ENCODE measurements around the gene CELA3B. TPM values are rescaled to one million over a fixed set of nuclear protein-coding genes. Genes with fewer than 3 reads are reported as not detected.

The CELA3B gene
- total and polyA plus RNA-seq, 2 of the 13 experiments (the other 11 are each of a cell fraction or from before 2014, with no cell fraction given): 0.34 TPM; not detected in 1

DNA sequence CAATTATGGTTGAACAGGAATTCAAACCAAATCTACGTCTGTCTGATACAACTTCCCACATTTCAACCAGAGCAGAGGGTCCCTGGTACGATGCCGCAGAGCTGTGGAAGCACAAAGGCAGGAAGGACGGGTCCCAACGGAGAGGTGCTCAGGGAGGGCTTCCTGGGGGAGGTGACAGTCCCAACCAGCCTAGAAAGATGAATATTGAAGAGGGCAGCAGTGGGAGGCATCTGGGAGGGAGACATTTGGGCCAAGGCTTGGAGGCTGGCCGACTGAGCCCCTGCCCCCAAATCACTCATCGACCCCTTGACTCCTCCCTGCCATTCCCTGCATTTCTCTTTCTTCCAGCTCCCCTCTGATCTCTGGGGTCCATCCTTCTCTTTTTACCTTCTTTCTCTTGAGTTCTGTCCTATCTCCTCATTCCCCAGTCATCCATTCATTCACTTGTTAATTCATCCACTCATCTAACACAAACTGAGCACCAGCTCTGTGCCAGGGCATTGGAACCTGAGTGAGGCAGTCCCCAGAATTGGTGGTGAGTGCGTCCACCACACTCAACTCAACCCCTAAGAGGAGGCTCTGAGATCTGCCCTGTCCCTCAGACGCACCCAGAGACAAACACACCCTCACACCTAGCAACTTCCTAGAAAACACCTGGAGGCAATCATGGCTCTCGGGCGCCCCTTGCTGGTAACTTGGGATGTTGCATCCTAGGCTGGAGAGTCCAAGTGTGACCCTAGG is 13.2 kb upstream of the CELA3B start (continued):
- TF ChIP-seq ZNF335 (CRISPR knock-in tag; IDR thresholded peaks at IDR 0.05) (no peak), SPEN (CRISPR knock-in tag; IDR thresholded peaks at IDR 0.05; ENCODE audit: low read depth) (no peak), THAP11 (CRISPR knock-in tag; IDR thresholded peaks at IDR 0.05) (peak; percentile 51), SALL2 (CRISPR knock-in tag; IDR thresholded peaks at IDR 0.05) (no peak), REXO4 (CRISPR knock-in tag; IDR thresholded peaks at IDR 0.05; ENCODE audit: borderline replicate concordance) (no peak), RBM22 (optimal IDR thresholded peaks at IDR 0.05; ENCODE audit: low read length) (no peak), CREM (IDR thresholded peaks at IDR 0.05) (no peak), CREM (CRISPR knock-in tag; IDR thresholded peaks at IDR 0.05) (no peak), ZNF781 (CRISPR knock-in tag; IDR thresholded peaks at IDR 0.05; ENCODE audit: borderline replicate concordance, not compliant biosample characterization) (no peak), ZNF747 (CRISPR knock-in tag; IDR thresholded peaks at IDR 0.05; ENCODE audit: borderline replicate concordance) (no peak), ZBTB7B (CRISPR knock-in tag; IDR thresholded peaks at IDR 0.05) (0 out of 2 replicates have a peak, but pooled peaks have one; percentile 28), ZNF17 (CRISPR knock-in tag; IDR thresholded peaks at IDR 0.05) (no peak), KDM2A (CRISPR knock-in tag; IDR thresholded peaks at IDR 0.05; ENCODE audit: borderline replicate concordance, low read depth) (peak; percentile 54; the same call in 1 of the 2 replicates), MYNN (CRISPR knock-in tag; IDR thresholded peaks at IDR 0.05; ENCODE audit: low read depth) (no peak), ZNF788 (CRISPR knock-in tag; IDR thresholded peaks at IDR 0.05; ENCODE audit: borderline replicate concordance) (no peak)
- TF ChIP-seq, protein P1, sequence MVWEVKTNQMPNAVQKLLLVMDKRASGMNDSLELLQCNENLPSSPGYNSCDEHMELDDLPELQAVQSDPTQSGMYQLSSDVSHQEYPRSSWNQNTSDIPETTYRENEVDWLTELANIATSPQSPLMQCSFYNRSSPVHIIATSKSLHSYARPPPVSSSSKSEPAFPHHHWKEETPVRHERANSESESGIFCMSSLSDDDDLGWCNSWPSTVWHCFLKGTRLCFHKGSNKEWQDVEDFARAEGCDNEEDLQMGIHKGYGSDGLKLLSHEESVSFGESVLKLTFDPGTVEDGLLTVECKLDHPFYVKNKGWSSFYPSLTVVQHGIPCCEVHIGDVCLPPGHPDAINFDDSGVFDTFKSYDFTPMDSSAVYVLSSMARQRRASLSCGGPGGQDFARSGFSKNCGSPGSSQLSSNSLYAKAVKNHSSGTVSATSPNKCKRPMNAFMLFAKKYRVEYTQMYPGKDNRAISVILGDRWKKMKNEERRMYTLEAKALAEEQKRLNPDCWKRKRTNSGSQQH (CRISPR knock-in tag; IDR thresholded peaks at IDR 0.05; ENCODE audit: low read depth): no peak
- TF ChIP-seq, protein P2, sequence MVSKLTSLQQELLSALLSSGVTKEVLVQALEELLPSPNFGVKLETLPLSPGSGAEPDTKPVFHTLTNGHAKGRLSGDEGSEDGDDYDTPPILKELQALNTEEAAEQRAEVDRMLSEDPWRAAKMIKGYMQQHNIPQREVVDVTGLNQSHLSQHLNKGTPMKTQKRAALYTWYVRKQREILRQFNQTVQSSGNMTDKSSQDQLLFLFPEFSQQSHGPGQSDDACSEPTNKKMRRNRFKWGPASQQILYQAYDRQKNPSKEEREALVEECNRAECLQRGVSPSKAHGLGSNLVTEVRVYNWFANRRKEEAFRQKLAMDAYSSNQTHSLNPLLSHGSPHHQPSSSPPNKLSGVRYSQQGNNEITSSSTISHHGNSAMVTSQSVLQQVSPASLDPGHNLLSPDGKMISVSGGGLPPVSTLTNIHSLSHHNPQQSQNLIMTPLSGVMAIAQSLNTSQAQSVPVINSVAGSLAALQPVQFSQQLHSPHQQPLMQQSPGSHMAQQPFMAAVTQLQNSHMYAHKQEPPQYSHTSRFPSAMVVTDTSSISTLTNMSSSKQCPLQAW (CRISPR knock-in tag; IDR thresholded peaks at IDR 0.05): no peak
- TF ChIP-seq, protein P3, sequence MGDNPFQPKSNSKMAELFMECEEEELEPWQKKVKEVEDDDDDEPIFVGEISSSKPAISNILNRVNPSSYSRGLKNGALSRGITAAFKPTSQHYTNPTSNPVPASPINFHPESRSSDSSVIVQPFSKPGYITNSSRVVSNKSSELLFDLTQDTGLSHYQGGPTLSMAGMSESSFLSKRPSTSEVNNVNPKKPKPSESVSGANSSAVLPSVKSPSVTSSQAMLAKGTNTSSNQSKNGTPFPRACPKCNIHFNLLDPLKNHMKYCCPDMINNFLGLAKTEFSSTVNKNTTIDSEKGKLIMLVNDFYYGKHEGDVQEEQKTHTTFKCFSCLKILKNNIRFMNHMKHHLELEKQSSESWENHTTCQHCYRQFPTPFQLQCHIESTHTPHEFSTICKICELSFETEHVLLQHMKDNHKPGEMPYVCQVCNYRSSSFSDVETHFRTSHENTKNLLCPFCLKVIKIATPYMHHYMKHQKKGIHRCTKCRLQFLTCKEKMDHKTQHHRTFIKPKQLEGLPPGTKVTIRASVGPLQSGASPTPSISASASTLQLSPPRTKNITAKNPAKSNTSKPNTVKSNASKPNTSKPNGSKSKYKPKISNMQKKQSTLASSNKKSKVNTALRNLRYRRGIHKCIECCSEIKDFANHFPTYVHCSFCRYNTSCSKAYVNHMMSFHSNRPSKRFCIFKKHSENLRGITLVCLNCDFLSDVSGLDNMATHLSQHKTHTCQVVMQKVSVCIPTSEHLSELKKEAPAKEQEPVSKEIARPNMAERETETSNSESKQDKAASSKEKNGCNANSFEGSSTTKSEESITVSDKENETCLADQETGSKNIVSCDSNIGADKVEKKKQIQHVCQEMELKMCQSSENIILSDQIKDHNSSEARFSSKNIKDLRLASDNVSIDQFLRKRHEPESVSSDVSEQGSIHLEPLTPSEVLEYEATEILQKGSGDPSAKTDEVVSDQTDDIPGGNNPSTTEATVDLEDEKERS (CRISPR knock-in tag; IDR thresholded peaks at IDR 0.05): no peak
- TF ChIP-seq, protein P4, sequence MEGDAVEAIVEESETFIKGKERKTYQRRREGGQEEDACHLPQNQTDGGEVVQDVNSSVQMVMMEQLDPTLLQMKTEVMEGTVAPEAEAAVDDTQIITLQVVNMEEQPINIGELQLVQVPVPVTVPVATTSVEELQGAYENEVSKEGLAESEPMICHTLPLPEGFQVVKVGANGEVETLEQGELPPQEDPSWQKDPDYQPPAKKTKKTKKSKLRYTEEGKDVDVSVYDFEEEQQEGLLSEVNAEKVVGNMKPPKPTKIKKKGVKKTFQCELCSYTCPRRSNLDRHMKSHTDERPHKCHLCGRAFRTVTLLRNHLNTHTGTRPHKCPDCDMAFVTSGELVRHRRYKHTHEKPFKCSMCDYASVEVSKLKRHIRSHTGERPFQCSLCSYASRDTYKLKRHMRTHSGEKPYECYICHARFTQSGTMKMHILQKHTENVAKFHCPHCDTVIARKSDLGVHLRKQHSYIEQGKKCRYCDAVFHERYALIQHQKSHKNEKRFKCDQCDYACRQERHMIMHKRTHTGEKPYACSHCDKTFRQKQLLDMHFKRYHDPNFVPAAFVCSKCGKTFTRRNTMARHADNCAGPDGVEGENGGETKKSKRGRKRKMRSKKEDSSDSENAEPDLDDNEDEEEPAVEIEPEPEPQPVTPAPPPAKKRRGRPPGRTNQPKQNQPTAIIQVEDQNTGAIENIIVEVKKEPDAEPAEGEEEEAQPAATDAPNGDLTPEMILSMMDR (CRISPR knock-in tag; IDR thresholded peaks at IDR 0.05): peak; percentile 96
- TF ChIP-seq, protein P5, sequence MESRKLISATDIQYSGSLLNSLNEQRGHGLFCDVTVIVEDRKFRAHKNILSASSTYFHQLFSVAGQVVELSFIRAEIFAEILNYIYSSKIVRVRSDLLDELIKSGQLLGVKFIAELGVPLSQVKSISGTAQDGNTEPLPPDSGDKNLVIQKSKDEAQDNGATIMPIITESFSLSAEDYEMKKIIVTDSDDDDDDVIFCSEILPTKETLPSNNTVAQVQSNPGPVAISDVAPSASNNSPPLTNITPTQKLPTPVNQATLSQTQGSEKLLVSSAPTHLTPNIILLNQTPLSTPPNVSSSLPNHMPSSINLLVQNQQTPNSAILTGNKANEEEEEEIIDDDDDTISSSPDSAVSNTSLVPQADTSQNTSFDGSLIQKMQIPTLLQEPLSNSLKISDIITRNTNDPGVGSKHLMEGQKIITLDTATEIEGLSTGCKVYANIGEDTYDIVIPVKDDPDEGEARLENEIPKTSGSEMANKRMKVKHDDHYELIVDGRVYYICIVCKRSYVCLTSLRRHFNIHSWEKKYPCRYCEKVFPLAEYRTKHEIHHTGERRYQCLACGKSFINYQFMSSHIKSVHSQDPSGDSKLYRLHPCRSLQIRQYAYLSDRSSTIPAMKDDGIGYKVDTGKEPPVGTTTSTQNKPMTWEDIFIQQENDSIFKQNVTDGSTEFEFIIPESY (CRISPR knock-in tag; IDR thresholded peaks at IDR 0.05): peak; percentile 39; the same call in 1 of the 2 replicates

Measured in HepG2 (cell line).